SK-N-MC (cell line): ENCODE data around the gene GID4.

Source experiments
- EZH2 ChIP-seq: fragments of 200-600 bp; sonication (generic); IDR thresholded peaks from one replicate; pipeline ENCODE4 v1.6.1; 2017; ENCODE audit warnings: antibody characterized with exemption
- FOXP2 ChIP-seq: optimal IDR thresholded peaks from 2 replicates; pipeline ENCODE3; 2011; ENCODE audit warnings: mild to moderate bottlenecking, moderate library complexity; ENCODE audit not compliant: insufficient read depth; ENCODE audit errors: extremely low read length, control extremely low read depth

DNA sequence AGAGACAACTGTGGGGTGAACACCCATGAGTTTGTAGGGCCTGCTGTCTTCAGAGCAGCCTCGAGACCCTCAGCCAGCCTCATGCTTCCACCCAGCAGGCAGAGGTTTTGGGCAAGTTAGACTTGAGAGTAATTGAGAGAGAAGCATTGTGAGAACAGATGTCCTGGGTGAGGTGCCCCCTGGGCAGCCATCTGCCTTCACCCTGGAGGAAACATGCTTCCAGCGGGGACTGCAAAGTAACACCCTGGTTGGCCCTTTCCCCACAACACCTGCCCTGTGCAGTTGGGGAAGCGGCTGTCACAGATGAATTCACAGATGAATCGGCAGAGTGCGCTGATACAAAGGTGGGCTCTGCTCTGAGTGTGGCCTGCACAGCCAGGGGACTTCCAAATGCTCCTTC, 23.6 kb upstream of the GID4 start:
- TF ChIP-seq FOXP2 (no peak), EZH2 (no peak)
